SK-N-SH treated with all-trans-retinoic acid at 6 μM for 48 hours (cell line): Measurements from ENCODE around the gene PROC.

Experiments
- ESRRG ChIP-seq: fragments of 250-450 bp; sonication (Bioruptor Pico); IDR thresholded peaks from 2 replicates; pipeline ENCODE4 v1.6.1; 2021; ENCODE audit warnings: mild to moderate bottlenecking
- OSR1 ChIP-seq: fragments of 250-450 bp; sonication (Bioruptor Pico); IDR thresholded peaks from 2 replicates; pipeline ENCODE4 v1.8.0; 2022; ENCODE audit warnings: moderate library complexity, mild to moderate bottlenecking, inconsistent platforms
- PATZ1 ChIP-seq: fragments of 250-450 bp; sonication (Bioruptor Pico); IDR thresholded peaks from 2 replicates; pipeline ENCODE4 v1.8.0; 2020; ENCODE audit warnings: mild to moderate bottlenecking, moderate library complexity, borderline replicate concordance
- POU6F1 ChIP-seq: fragments of 250-450 bp; sonication (Bioruptor Pico); IDR thresholded peaks from 2 replicates; pipeline ENCODE4 v1.8.0; 2021; ENCODE audit warnings: low read depth, mild to moderate bottlenecking, moderate library complexity, borderline replicate concordance
- PPARA ChIP-seq: fragments of 250-450 bp; sonication (Bioruptor Pico); IDR thresholded peaks from 2 replicates; pipeline ENCODE4 v1.5.0; 2020; ENCODE audit warnings: mild to moderate bottlenecking, borderline replicate concordance
- TOX ChIP-seq: fragments of 250-450 bp; sonication (Bioruptor Pico); IDR thresholded peaks from 2 replicates; pipeline ENCODE4 v1.8.0; 2021; ENCODE audit warnings: mild to moderate bottlenecking, moderate library complexity, borderline replicate concordance
- ZFP30 ChIP-seq: fragments of 450-650 bp; formaldehyde crosslinking; IDR thresholded peaks from 2 replicates; pipeline ENCODE4 v1.5.0; 2022; ENCODE audit warnings: mild to moderate bottlenecking, moderate library complexity
- ZNF8 ChIP-seq: fragments of 450-650 bp; formaldehyde crosslinking; IDR thresholded peaks from 2 replicates; pipeline ENCODE4 v1.5.0; 2020; ENCODE audit warnings: mild to moderate bottlenecking, moderate library complexity

GRCh38 chr2:127408807-127409099 is 9.5 kb upstream of the PROC start:
- TF ChIP-seq PPARA, result no peak
- no peak for TF ChIP-seq ZFP30
- TF ChIP-seq ESRRG, result no peak
- no peak; the same call in 1 of the 2 replicates for TF ChIP-seq PATZ1 (CRISPR knock-in tag)
- no peak for TF ChIP-seq TOX
- no peak for TF ChIP-seq ZNF8 (CRISPR knock-in tag)
- no peak for TF ChIP-seq POU6F1
- no peak for TF ChIP-seq OSR1
